Measurements from ENCODE around the gene SEMA6A. TPM values are rescaled to one million over a fixed set of nuclear protein-coding genes. Genes with fewer than 3 reads are reported as not detected.

The SEMA6A gene
- total and polyA plus RNA-seq, 2 of the 13 experiments (the other 11 are each of a cell fraction or from before 2014, with no cell fraction given), result 5.1 to 6.5 TPM

- Histone ChIP-seq H3K4me3 (replicated peaks in 1 of 3; ENCODE audit: insufficient read depth in 1 of 3, low read depth in 2 of 3, low read length in 3 of 3) (no peak overlapping the region), H2AFZ (ENCODE audit: low read length) (no peak overlapping the region), H3K9ac (ENCODE audit: insufficient read depth, low read depth, low read length) (no peak overlapping the region), H3K36me3 (replicated peaks in 1 of 2; ENCODE audit: control insufficient read depth in 1 of 2, insufficient read depth in 2 of 2, low read length in 2 of 2) (no peaks in the 10 kb centered on the region), H3K27me3 (ENCODE audit: control insufficient read depth in 1 of 2, insufficient read depth in 2 of 2, low read length in 2 of 2) (no peaks in the 10 kb centered on the region), H3K4me2 (ENCODE audit: low read depth, low read length) (no peak overlapping the region), H3K27ac (ENCODE audit: extremely low read length, insufficient read depth, low read length) (no peak overlapping the region), H3K4me1 (ENCODE audit: insufficient read depth, low read length) (peaks cover 73% of the 10 kb centered on the region), H3K79me2 (ENCODE audit: insufficient read depth, low read length) (peaks cover 41% of the 10 kb centered on the region), H3K9me3 (ENCODE audit: low read length) (no peaks in the 10 kb centered on the region), H4K20me1 (ENCODE audit: insufficient read depth, low read length) (no peaks in the 10 kb centered on the region)
- ChIA-PET POLR2A (no interaction called here), CTCF (ENCODE audit: low intra/inter-chr PET ratio, low total read pairs) (no interaction called here)
- BruUV-seq (replicated peaks), result no TSS peak
- 77% methylated on average over 3 of the region's 3 CpGs for WGBS (ENCODE audit: low lambda C conversion rate)
- ATAC-seq, result no peak
- in situ Hi-C loops (cut with HindIII; ENCODE audit: extremely low pct_ligation_motif_present, low pct_unique_long_range_greater_than_20kb) (no loop called here), intact Hi-C loops (cut with micrococcal nuclease; ENCODE audit: unreplicated experiment) (no loop called here)
- no peak for FAIRE-seq
- no peak for DNase-seq (ENCODE audit: low spot score)
- TF ChIP-seq BCL6 (CRISPR knock-in tag; IDR thresholded peaks at IDR 0.05) (no peak), KDM6A (CRISPR knock-in tag; IDR thresholded peaks at IDR 0.05; ENCODE audit: low read depth) (no peak), ZNF678 (CRISPR knock-in tag; IDR thresholded peaks at IDR 0.05) (no peak), ELF3 (CRISPR knock-in tag; IDR thresholded peaks at IDR 0.05) (no peak), SMARCC2 (IDR thresholded peaks at IDR 0.05) (no peak), EHMT2 (IDR thresholded peaks at IDR 0.05; ENCODE audit: borderline replicate concordance, low read depth, low read length) (no peak), ZBTB42 (CRISPR knock-in tag; IDR thresholded peaks at IDR 0.05) (no peak), LBX2 (CRISPR knock-in tag; IDR thresholded peaks at IDR 0.05; ENCODE audit: borderline replicate concordance) (no peak)
- TF ChIP-seq, protein P1, sequence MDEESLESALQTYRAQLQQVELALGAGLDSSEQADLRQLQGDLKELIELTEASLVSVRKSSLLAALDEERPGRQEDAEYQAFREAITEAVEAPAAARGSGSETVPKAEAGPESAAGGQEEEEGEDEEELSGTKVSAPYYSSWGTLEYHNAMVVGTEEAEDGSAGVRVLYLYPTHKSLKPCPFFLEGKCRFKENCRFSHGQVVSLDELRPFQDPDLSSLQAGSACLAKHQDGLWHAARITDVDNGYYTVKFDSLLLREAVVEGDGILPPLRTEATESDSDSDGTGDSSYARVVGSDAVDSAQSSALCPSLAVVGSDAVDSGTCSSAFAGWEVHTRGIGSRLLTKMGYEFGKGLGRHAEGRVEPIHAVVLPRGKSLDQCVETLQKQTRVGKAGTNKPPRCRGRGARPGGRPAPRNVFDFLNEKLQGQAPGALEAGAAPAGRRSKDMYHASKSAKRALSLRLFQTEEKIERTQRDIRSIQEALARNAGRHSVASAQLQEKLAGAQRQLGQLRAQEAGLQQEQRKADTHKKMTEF (CRISPR knock-in tag; IDR thresholded peaks at IDR 0.05), result no peak
Observed at GRCh38 chr5:116525674-116526073, 48.9 kb downstream of the SEMA6A start.

Data from HepG2 (cell line).